Left renal pelvis (tissue), 4 donors: ENCODE measurements around the gene DACT2. TPM values are rescaled to one million over a fixed set of nuclear protein-coding genes. Genes with fewer than 3 reads are reported as not detected.

Experiments used
- DNase-seq, 4 donors: peaks; one replicate each; pipeline ENCODE4 v3.0.0-alpha.2; 2013; ENCODE audit warnings: low read depth in 4 of 4, low spot score in 3 of 4
- polyA plus RNA-seq, 4 donors: library from polyadenylated mRNA; unstranded; fragments of 120-200 nt; gene quantifications; one replicate each; pipeline ENCODE4 v1.2.1, GENCODE V29; 2013; ENCODE audit not compliant: insufficient read length in 4 of 4

Gene DACT2
- polyA plus RNA-seq, 4 donors, result 5.1 to 23.6 (median 18.0) TPM

DNA sequence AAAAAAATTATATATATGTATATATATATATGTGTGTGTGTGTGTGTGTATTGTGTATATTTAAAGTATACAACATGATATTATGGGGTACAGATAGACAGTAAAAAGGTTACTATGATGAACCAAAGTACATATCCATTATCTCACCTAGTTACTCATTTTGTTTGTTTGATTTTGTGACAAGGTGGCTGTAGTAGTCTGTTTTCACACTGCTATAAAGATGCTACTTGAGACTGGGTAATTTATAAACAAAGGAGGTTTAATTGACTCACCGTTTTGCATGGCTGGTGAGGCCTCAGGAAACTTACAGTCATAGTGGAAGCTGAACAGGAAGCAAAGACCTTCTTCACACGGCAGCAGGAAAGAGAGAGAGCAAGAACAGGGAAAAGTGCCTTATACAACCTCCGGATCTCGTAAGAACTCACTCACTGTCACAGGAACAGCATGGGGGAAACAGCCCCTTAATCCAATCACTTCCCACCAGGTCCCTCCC lies 30.2 kb upstream of the DACT2 start:
- DNase-seq, result no peak

DNA sequence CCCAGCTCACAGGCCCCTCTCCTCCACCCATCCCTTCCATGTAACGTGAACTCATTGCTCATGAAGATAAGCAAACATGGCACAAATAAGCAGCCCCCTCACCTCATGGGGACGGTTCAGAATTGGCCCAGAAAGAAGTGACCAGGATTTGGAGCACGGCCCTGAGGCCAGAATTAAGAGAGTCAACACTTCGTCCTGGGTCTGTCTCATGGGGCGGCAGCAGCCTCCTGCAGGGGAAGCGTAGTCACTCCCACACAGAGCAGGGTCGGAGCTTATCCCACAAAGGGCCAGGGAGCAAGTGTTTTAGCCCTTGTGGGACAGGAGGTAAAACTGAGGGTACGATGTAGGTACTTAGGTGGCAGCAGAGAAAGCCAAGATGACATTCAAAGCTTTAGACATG lies 28.6 kb upstream of the DACT2 start:
- DNase-seq, result no peak

DNA sequence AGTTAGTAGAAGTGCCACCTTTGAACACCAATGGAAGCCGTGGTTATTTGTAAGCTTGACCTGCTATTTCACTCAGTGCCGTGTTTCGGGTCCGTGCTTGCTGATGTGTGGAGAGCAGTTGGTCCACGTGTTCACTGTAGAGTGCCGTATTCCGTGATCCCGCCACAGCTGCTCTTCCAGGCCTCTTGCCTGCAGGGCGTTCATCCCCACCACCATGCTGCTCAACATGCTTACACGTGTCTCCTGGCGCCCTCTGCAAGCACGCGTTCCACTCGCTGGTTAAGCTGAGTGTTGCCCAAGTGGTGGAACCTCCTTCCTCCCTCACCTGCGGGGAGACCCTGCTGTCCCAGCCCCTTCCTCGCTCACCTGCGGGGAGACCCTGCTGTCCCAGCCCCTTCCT lies 28.0 kb upstream of the DACT2 start:
- DNase-seq, result no peak

DNA sequence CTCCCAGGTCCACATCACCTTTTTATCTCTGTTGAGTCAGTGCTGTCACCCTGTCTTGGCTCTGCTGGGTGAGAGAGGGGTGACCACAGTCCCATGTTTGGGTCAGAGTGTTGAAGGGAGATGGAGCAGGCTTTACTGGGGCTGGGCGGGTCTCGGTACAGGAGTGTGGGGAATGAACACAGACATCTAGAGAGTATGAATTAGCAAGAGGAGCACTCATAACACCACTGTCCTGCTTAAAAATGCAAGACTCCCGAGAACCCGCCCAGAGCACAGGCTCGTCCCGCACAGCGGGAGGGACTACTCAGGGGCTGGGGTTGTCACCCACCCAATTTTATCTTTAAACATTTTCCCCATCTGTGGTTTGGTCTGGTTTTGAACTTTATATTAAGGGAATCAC lies 27.5 kb upstream of the DACT2 start:
- DNase-seq, result no peak

DNA sequence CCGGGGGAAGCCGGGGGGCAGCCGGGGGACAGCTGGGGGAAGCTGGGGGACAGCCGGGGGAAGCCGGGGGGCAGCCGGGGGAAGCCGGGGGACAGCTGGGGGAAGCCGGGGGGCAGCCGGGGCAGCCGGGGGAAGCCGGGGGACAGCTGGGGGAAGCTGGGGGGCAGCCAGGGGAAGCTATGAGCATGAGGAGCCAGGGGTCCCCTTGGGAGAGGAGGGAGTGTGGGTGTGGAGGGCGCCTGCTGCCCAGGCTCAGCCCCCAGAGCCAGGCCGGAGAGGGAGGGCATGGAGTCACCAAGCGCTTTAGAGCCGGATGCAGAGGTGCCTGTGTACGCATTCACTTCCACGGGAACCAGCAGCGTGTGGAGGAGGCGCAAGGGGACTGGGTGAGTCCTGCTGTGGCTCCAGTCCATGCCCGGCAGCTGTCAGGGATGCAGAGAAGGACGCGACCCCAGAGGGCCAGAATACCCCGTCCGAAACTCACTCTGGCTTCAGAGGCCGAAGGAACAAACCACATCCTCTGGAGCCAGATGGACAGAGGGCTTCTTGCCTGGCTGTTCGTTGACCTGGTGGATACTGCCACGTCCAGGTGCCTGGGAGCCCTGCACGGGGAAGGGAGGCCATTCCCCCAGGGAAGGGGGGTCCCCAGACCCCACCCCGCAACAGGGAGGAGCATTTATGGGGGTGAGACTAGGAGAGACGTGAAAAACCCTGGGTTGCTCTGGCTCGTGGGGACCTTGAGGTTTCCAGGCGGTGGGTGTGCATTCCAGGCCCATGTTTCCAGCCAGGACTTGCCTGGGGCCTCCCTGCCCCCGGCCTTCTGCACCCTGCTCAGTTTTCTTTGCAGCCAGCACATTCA lies 26.5 kb upstream of the DACT2 start:
- DNase-seq, result no peak

DNA sequence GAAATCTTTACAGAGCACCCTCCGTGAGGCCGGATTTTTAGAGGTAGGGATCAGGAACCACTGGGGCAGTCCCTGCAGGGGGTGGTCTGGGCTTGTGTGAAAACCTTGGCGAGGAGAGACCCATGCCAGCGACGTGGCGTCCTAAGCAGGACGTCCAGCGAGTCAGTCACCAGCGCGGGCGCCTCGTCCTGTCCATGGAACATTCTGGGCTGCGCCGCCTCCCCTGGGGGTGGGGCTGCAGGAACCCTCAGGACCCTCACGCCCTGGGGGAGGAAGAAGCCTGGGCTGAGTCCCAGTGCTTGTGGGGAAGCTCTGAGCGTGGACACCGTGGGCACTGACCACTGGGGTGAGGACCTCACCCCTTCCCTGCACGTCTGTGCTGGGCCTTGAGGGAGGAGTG lies 25.7 kb upstream of the DACT2 start:
- DNase-seq, result no peak

DNA sequence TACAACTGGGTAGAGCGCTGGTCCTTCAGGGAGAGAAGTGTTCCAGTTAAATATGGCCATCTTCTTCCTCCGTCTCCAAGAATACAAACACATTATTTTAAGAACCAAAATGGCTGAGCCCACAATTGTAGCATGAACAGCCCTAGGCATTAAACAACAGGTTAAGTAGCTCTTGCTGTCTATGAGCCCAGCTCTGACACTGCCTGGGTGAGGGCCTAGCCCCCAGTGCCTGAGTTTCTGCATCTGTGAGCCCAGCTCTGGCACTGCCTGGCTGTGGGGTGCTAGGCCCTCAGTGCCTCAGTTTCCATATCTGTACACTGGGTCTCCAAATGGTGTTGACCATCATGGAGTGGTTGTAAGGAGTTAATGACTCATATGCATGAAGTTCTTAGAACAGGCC lies 24.8 kb upstream of the DACT2 start:
- no peak for DNase-seq

DNA sequence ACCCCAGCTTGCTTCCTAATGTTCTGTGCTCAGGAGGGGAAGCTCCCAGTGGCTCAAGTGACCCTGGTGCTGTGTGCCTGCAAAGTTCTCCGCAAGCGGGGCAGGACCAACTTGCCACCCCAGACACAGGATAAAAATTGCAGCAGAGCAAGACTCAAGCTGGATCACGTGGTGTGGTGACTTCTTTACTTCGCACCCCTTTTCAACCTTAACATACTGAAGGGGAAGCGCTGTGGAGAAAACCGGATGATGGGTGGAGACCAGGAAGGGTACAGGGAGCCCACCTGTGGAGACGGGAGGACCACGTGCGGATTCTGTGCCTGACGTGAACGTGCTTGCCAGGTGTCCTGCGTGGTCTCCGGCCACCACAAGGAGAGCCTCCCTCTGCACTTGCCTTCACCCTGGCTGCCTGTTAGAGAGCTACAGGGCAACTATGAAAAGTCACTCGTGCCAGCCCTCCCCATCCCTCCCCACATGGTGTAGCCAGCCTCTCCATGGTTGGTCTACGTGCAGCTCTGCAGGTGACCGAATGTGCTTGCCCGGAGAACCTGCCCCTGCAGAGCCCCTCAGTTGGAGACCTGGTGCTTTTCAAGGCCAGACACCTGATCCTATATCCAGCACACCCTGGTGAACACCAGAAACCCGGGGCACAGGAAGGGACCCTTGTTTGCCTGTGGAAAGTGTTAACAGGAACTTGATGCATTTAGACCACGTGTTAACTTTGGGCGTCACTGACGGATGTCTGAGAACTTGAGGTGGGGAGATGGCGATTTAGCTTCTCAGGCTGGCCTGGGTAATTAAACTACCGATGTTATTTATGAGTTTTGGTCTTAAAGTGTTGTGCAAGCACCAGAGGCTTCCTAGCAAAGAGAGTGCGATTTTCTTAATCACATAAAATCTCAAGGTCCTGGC lies 23.9 kb upstream of the DACT2 start:
- DNase-seq, result no peak

DNA sequence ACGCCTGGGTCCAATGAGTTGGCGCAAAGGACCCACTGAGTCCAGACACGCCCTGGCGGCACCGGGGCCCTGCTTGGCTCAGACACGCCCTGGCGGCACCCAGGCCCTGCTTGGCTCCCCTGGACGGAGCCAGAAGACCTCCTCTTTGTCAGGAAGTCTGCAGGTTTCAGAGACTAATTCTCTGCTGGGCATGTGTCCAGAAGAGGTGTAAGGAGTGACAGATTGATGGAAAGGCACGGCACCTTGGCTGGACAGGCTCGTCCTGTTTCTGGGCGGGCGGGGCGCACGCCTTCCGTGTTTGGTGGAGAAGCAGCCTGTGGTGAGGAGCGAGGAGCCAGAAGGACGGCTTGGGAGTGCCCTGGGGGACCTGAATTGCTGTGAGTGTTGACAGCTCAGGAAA lies 23.1 kb upstream of the DACT2 start:
- no peak for DNase-seq

DNA sequence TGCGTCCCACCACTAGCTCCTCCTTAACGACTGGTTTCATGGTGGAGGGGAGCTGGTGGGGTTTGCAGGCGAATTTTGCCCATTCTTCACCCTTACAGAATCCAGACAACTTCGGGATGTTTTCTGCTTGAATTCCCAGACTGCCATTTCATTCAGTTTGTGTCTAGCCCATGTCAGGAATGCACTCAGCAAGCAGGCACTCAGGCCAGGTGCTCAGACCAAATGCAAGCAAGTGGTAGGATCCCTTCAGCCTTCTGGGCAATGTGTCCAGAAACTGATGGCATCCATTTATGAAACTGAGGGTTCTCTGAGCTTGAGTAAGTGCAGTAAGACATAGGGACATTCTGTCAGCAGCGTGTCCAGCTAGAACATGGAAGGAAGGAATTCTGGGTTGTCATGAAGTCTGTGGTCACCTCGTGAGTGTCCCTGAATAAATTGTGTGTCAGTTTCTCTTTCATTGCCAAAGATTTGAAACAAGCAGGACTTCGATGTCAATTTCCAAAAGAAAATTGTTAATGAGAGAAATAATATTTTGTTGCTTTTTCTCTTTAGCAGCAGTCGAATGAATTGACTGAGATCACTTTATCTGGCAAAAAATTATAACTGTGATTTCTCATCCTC lies 21.8 kb upstream of the DACT2 start:
- no peak for DNase-seq

DNA sequence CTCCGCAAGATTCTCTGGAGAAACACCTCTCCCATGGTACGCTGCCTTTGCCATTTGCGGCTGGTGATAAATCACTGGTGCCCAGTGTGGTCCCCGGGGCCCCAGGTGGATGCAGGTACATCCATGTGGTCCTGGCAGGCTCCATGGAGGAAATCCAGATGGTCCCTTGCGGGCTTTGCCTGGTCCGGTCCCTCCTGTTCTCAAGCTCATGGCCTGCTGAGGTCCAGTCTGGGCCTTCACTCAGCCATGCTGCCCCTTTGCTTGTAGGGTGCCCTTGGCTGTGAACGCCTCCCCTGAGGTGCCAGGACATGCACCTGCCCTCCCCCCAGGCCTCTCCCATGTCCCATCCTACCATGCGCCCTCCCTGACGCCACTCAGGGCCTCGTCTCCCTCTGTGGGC lies 21.2 kb upstream of the DACT2 start:
- DNase-seq, result no peak

DNA sequence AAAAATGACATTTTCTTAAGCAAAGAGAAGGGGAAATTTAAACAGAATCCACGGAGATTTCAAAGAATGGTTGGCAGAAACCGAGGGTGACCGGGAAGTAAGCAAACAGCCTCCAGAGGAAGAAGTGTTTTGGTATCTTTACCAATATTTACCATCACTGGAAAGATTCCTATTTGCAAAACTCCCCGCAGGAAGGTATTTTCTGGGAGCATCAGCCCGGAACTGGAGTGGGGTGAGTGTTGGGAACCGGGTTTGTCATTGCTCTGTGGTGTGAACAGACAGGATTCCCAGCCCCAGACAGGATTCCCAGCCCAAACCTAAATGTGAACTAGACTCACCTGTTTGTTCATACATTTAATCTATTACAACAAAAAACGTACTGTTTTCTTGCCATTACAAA lies 19.2 kb upstream of the DACT2 start:
- no peak for DNase-seq

DNA sequence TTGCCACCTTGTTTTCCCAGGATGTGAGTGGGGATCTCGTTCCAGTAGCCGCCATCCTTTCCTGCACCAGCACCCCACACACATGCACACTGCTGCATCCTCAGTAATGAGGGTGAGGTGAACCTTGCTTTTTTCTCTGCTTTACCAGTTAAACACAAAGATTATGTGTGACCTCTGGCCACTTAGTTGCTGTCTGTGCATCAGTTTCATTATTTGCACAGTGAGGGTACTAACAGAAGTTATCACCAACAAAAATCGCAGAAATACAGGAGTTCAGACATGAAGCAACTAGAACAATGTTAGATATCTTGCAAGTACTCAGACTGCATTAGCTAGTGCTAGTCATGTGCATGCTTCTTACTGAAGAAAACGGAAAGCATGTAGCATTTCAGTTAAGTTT lies 17.4 kb upstream of the DACT2 start:
- DNase-seq, result no peak

DNA sequence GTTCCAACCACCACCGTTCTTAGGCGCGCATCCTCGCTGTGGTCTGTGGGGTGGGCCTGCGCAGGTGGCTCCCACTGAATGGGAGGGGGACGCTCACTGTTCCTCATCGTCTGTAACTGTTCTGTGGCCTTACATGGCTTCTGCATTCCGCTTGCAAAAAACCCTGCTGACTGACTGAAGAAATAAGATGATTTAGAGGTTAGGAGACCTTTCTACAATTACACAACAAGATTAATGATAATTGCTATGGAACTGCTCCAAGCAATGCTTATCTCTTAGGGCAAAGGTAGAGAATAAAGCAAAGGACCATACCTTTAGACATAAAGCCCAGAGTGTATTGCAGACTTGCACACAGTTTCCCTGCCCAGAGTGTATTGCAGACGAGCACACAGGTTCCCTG lies 14.4 kb upstream of the DACT2 start:
- DNase-seq, result no peak

DNA sequence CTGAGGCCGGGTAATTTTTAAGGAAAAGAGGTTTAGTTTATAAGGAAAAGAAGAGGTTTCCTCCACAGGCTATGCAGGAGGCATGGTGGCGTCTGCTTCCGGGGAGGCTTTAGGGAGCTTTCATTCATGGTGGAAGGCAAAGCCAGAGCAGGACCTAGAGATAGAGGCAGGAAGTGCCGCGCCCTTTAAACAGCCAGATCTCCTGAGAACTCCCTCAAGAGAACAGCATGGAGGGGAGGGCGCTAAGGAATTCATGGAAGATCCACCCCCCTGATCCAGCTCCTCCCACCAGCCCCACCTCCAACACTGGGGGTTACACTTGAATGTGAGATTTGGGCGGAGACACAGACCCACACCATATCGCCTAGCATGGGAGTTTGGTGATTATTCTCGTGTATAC lies 13.9 kb upstream of the DACT2 start:
- no peak for DNase-seq

DNA sequence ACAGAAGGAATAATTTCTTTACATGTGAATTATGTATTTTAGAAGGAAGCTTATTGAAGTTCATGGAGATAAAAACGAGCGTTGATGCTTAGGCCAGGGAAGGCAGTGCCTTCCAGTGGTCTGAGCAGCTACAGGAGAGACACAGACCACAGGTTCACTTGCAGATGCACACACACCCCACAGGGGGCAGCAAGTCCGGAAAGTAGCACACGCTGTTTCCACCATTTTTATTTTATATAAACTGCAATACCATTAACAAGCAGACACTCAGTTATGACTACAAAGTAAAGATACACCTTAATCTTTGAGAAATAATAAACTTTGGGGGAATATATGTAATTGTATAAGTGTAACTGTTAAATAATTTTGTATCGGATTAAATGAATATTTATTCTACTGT lies 13.5 kb upstream of the DACT2 start:
- DNase-seq, result no peak

DNA sequence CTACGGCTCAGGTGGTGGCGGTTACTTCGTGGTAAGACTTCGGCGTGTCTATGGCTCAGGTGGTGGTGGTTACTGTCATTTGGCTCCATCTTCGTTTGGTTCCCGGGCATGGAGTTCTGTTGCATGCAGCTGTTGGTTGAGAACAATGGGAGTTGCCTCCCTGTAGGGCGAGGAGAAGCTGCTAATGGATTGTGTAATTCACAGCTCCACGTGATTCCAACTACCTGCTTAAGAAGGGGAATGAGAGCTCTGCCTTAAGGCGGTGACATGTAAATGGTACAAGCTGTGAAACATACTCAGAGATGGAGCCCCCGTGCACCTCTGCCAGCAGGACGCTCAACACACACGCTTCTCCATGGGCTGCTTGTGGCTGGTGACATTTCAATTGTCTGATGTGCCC lies 12.4 kb upstream of the DACT2 start:
- no peak for DNase-seq

DNA sequence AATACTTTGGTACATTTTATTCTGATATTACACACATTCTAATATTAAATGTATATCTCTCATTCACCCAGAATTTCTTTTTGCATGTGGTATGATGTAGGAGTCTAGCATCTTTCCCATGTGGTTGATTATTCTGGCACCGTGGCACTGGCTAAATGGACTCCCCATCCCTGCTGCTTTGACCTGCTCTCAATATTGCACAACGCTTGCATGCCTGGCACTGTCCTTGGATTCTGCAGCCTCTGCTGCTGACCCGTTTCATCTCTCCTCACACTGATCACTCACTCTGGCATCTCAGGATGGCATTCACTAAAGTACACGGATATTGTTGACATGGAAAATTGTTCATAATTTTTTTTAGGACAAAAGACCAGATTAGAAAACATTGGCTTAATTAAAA lies 11.5 kb upstream of the DACT2 start:
- no peak for DNase-seq

DNA sequence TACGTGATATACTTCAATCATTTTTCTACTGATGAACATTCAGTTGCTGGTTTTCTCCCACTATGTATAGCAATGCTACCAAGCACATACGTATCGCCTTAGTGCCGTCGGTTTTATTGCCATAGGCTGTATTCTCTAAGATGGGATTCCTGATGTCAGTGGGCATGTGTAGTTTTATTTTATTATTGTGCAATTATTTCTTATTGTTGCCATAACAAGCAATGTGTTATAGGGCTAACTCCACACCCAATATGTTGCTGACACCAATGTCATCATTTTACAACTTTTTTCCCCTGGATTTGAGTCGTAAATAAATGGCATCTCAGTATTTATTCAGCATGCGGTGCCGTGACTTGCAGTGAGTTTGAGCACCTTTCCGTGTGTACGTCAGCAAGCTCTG lies 10.8 kb upstream of the DACT2 start:
- no peak for DNase-seq

DNA sequence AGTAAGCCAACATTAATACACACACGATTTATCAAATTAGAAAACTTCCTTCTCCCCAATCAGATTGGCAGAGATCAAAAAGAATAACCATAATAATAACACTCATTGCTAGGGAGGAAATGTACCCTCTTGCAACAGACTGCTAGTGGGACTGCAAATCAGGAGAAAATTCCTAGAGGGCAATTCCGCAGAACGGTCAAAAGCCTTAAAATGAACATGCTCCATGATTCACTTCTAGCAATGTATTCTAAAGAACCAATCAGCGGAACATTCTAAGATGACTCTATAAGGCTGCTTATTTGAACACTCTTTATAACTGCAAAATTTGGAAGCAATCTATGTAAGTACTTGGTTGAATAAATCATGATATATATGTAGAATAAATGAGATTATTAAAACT lies 8.5 kb upstream of the DACT2 start:
- DNase-seq, result no peak
